Spleen (tissue), 11 donors: ENCODE data around the gene PARVA. TPM values are rescaled to one million over a fixed set of nuclear protein-coding genes. Genes with fewer than 3 reads are reported as not detected.

Source experiments
- DNase-seq: peaks from one replicate; pipeline ENCODE4 v3.0.0-alpha.2; 2020
- H3K27ac ChIP-seq, 8 donors: fragments of 200-600 bp; sonication (generic) in 7 of 8; 1 replicate in 4 of 8; 2 replicates in 4 of 8; pipeline versions ENCODE4 v1.5.0 to v1.8.0; 2016 to 2021; ENCODE audit warnings: inconsistent platforms in 4 of 8, mild to moderate bottlenecking in 4 of 8, moderate library complexity in 1 of 8
- H3K27me3 ChIP-seq, 7 donors: fragments of 200-600 bp; sonication (generic) in 6 of 7; replicated peaks in 1 of 7; 1 replicate in 4 of 7; 2 replicates in 3 of 7; pipeline versions ENCODE4 v1.5.0 to v1.8.0; 2016 to 2021; ENCODE audit warnings: inconsistent platforms in 3 of 7, mild to moderate bottlenecking in 1 of 7
- H3K36me3 ChIP-seq, 6 donors: fragments of 200-600 bp; sonication (generic) in 5 of 6; 1 replicate in 4 of 6; 2 replicates in 2 of 6; pipeline versions ENCODE4 v1.5.0 to v1.8.0; 2016 to 2021; ENCODE audit warnings: inconsistent platforms in 2 of 6
- H3K4me1 ChIP-seq, 6 donors: fragments of 200-600 bp; sonication (generic) in 5 of 6; 1 replicate in 3 of 6; 2 replicates in 3 of 6; pipeline versions ENCODE4 v1.5.0 to v1.8.0; 2016 to 2021; ENCODE audit warnings: inconsistent platforms in 3 of 6
- H3K4me3 ChIP-seq, 8 donors: fragments of 200-600 bp; sonication (generic) in 7 of 8; 1 replicate in 4 of 8; 2 replicates in 4 of 8; pipeline versions ENCODE4 v1.5.0 to v1.8.0; 2016 to 2021; ENCODE audit warnings: inconsistent platforms in 4 of 8, mild to moderate bottlenecking in 4 of 8, moderate library complexity in 2 of 8
- H3K9me3 ChIP-seq, 8 donors: fragments of 200-600 bp; sonication (generic) in 7 of 8; 1 replicate in 4 of 8; 2 replicates in 4 of 8; pipeline versions ENCODE4 v1.5.0 to v1.8.0; 2016 to 2021; ENCODE audit warnings: inconsistent platforms in 4 of 8
- POLR2A ChIP-seq, 3 donors: fragments of 450-650 bp; IDR thresholded peaks; one replicate each; pipeline ENCODE4 v1.5.1; 2017; ENCODE audit warnings: antibody characterized with exemption in 3 of 3, mild to moderate bottlenecking in 1 of 3
- POLR2AphosphoS5 ChIP-seq, 3 donors: sonication (generic); formaldehyde crosslinking; IDR thresholded peaks; one replicate each; pipeline ENCODE4 v1.5.1; 2017; ENCODE audit warnings: antibody characterized with exemption in 3 of 3
- WGBS, 5 donors: extraction: QIAGEN DNeasy Blood & Tissue Kit in 3 of 5; methylation state at CpG; one replicate each; pipeline versions ENCODE4 v1.1.5 to v1.1.7; 2013 to 2018; 5-methylcytosine and 5-hydroxymethylcytosine counted together
- intact Hi-C: fragments of 100-400 bp; cut with DNase I; formaldehyde crosslinking; loops from one replicate; pipeline ENCODE4 v1.15.0; 2023; ENCODE audit warnings: low total_unique reads
- polyA plus RNA-seq, 3 donors: library from polyadenylated mRNA; stranded (reverse); fragments of 200-250 nt; gene quantifications; one replicate each; pipeline ENCODE4 v1.2.1, GENCODE V29; 2013
- total RNA-seq, 7 donors: library from RNA; depleted of rRNA in 3 of 7; stranded (reverse); fragments of >200 nt in 3 of 7; fragmentation: NEBNext Ultra II Directional in 4 of 7; extraction: Animal tissue kit (Norgen Biotek cat#: 25700) in 4 of 7; gene quantifications; one replicate each; pipeline versions ENCODE4 v1.1.0 to v1.2.1, GENCODE V29; 2016 to 2021
- TF ChIP-seq, protein P1 (sequence below), 11 experiments: fragments of 200-600 bp in 7 of 11; fragments of 450-650 bp in 4 of 11; sonication (generic) in 4 of 11; IDR thresholded peaks in 8 of 11; conservative IDR thresholded peaks in 3 of 11; 1 replicate in 7 of 11; 2 replicates in 4 of 11; pipeline versions ENCODE4 v1.4.0 to v1.8.0; 2016 to 2021; ENCODE audit warnings: antibody characterized with exemption in 11 of 11, inconsistent platforms in 4 of 11, mild to moderate bottlenecking in 1 of 11
- donor health status: healthy with polysubstance abuse.
- donor health status: DM: no; HTN: no; CAD: no; lungs with moderate emphysema.
- donor health status: DM: no; HTN: no; CAD: no.
- donor health status: Bipolar disorder and iron deficiency.
- donor health status: healthy.
- donor health status: DM: no; HTN: no; CAD: no.
- donor health status: DM: yes; HTN: yes; CAD: no.

PARVA gene
- total and polyA plus RNA-seq, 10 donors, result 3.8 to 56.6 (median 23.3) TPM

DNA sequence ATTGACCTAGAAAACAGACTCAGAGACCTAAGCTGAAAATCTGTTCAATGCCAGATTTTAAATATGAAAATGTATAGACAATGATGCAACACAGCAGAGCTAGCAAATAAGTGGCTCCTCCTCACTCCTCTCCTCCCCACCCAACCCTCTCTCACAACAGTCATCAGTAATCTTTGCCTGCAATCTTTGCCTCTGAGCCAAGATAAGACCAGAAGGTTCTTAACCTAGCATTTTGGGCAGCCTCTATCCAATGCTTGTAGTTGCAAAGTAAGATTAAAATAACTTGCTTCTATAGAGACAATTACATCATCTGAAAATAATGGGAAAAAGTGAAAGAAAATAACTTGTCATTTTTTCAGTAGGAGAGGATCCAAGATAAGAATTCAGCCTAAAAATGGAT, 117.3 kb downstream of the PARVA start:
- intact Hi-C loops, result no loop called here

DNA sequence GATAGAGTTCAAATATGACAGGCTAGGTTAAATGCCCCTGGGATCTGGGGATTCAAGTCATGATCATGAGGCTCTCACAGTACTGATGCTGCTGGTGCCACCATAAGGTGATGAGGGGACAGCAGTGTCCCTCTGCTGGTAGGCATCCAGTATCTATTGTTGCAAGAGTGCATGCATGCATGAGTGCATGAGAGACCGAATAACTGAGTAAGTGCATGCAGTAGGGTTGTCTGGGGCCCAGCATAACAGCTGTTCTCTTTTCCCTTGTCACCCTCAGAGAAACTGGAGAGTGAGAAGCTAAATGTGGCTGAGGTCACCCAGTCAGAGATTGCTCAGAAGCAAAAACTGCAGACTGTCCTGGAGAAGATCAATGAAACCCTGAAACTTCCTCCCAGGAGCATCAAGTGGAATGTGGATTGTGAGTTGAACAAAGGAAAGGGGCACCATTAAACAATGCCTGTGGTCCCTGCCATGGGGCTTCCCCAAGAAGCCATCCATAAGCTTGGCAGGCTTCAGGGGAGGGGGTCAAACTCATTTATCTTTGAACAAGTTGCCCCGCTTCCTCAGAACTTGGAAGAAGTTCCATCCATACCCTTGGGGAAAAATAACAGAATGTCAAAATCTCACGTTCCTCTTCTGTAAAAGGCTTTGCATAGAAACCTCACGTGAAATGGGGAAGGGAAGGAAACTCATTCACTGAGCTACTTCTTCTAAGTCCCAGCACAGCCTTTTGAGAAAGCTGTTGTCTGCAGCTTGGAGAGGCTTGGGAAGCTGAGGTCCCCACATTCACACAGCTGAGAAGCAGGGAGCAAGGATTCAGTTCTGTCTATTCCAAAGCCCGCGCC, 119.0 kb downstream of the PARVA start:
- intact Hi-C loops, result no loop called here
- TF ChIP-seq POLR2A (IDR thresholded peaks at IDR 0.05) (no peak), POLR2AphosphoS5 (IDR thresholded peaks at IDR 0.05) (no peak)
- TF ChIP-seq, protein P1, sequence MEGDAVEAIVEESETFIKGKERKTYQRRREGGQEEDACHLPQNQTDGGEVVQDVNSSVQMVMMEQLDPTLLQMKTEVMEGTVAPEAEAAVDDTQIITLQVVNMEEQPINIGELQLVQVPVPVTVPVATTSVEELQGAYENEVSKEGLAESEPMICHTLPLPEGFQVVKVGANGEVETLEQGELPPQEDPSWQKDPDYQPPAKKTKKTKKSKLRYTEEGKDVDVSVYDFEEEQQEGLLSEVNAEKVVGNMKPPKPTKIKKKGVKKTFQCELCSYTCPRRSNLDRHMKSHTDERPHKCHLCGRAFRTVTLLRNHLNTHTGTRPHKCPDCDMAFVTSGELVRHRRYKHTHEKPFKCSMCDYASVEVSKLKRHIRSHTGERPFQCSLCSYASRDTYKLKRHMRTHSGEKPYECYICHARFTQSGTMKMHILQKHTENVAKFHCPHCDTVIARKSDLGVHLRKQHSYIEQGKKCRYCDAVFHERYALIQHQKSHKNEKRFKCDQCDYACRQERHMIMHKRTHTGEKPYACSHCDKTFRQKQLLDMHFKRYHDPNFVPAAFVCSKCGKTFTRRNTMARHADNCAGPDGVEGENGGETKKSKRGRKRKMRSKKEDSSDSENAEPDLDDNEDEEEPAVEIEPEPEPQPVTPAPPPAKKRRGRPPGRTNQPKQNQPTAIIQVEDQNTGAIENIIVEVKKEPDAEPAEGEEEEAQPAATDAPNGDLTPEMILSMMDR (IDR thresholded peaks at IDR 0.05 in 8 of 11, conservative IDR thresholded peaks at IDR 0.05 in 3 of 11), result no peak
- 57 to 70% (median 69%) methylated on average over 6 of the region's 6 CpGs for WGBS, 5 donors
- no peak for DNase-seq
- H3K27me3 ChIP-seq, result no peaks in the 10 kb centered on the region
- no peaks in the 10 kb centered on the region for H3K4me1 ChIP-seq
- H3K27ac ChIP-seq, result no peak overlapping the region
- H3K4me3 ChIP-seq, result no peak overlapping the region
- H3K9me3 ChIP-seq, result no peaks in the 10 kb centered on the region
- peaks cover 0 to 8% (median 0%) of the 10 kb centered on the region in 6 donors for H3K36me3 ChIP-seq

More for the DNA sequence above, 117.3 kb downstream of the PARVA start:
- no peaks in the 10 kb centered on the region for H3K27me3 ChIP-seq
- TF ChIP-seq POLR2AphosphoS5 (IDR thresholded peaks at IDR 0.05), result no peak
- TF ChIP-seq, protein P1 (IDR thresholded peaks at IDR 0.05 in 8 of 11, conservative IDR thresholded peaks at IDR 0.05 in 3 of 11), result no peak
- TF ChIP-seq POLR2A (IDR thresholded peaks at IDR 0.05), result no peak
- no peak overlapping the region for H3K27ac ChIP-seq
- peaks cover 0 to 7% (median 3%) of the 10 kb centered on the region in 8 donors for H3K9me3 ChIP-seq
- H3K4me3 ChIP-seq, result no peak overlapping the region
- H3K4me1 ChIP-seq, result no peaks in the 10 kb centered on the region
- peaks cover 0 to 8% (median 0%) of the 10 kb centered on the region in 6 donors for H3K36me3 ChIP-seq
- no peak for DNase-seq

DNA sequence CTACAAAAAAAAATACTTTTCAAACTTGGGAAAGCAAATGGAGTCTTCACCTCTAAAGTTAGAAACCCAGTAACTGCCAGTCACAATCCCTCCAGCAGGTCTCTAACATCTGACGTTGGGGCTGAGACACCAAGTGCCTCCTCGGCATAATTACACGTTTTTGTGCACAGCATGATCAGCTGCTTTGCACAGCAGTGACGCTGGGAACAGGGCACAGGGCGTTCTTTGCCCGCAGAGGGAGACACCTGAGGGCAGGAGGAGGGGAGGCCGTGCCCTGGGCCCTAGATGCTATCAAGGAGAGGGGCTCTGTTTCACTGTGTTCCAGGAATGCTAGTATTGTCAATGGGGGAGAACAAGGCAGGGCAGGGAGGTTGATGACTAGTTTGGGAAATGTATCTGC, 120.1 kb downstream of the PARVA start:
- 77 to 89% (median 86%) methylated on average over 7 of the region's 7 CpGs for WGBS, 5 donors

DNA sequence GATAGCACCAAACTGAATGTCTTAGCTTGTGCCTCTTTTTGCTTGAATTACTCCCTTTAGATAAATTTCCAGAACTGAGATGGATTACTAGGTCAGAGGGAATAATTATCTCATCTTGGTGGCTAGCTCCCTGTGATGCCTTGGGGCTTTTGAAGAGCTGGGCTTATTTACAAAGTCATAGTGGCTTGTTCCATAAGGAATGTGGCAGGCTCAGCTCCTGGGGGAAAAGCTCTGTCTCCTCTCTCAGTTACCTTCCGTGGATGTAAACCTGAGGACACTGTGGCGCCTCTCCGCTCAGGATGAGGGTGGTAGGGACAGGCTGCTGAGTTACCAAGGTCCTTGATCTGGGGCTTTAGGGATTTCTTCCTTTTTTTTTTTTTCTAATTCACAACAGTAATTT, 121.7 kb downstream of the PARVA start:
- Histone ChIP-seq H3K4me3 (no peak overlapping the region), H3K36me3 (peaks cover 0 to 11% (median 0%) of the 10 kb centered on the region in 6 donors), H3K9me3 (no peaks in the 10 kb centered on the region), H3K27me3 (no peaks in the 10 kb centered on the region), H3K4me1 (no peaks in the 10 kb centered on the region), H3K27ac (no peak overlapping the region)
- TF ChIP-seq, protein P1 (IDR thresholded peaks at IDR 0.05 in 8 of 11, conservative IDR thresholded peaks at IDR 0.05 in 3 of 11), result no peak
- no peak for TF ChIP-seq POLR2AphosphoS5 (IDR thresholded peaks at IDR 0.05)
- WGBS, 5 donors, result 93 to 98% (median 96%) methylated on average over 3 of the region's 3 CpGs
- intact Hi-C loops, result no loop called here
- DNase-seq, result no peak

More for the DNA sequence above, 120.1 kb downstream of the PARVA start:
- TF ChIP-seq, protein P1 (IDR thresholded peaks at IDR 0.05 in 8 of 11, conservative IDR thresholded peaks at IDR 0.05 in 3 of 11), result no peak
- TF ChIP-seq POLR2AphosphoS5 (IDR thresholded peaks at IDR 0.05) (no peak), POLR2A (IDR thresholded peaks at IDR 0.05) (no peak)
- intact Hi-C loops, result no loop called here
- peaks cover 0 to 8% (median 0%) of the 10 kb centered on the region in 6 donors for H3K36me3 ChIP-seq
- no peaks in the 10 kb centered on the region for H3K27me3 ChIP-seq
- no peaks in the 10 kb centered on the region for H3K9me3 ChIP-seq
- no peak overlapping the region for H3K27ac ChIP-seq
- H3K4me1 ChIP-seq, result no peaks in the 10 kb centered on the region
- no peak for DNase-seq
- H3K4me3 ChIP-seq, result no peak overlapping the region
